GM19238 (cell line): ENCODE data around the gene SKAP1.
"Not testable (repeated sequence)": the region's sequence is repeated elsewhere in the genome, so short reads cannot be mapped to it uniquely, and the experiment has no call there.

Source experiments
- DNase-seq: peaks from one replicate; pipeline ENCODE4 v3.0.0; 2011; ENCODE audit warnings: low spot score; ENCODE audit not compliant: insufficient read length

Gene SKAP1

DNA sequence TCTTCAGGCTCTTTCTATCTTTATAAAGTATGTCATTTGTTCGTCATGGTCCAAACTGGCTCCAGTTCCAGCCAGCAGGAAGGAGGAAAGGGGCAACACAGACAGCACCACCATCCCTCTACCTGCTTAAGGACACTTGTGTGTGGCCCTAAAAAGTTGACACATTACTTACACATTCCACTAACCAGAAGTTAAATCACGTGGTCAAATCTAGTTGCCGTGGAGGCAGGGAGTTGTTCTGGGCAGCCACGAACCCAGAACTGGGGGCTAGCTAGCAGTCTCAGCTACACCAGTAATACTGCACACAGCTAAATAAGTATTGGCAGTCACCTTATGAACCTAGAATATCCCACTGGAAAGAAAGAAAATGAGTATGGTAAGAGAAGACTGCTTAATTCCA, 218.2 kb downstream of the SKAP1 start:
- no peak for DNase-seq

DNA sequence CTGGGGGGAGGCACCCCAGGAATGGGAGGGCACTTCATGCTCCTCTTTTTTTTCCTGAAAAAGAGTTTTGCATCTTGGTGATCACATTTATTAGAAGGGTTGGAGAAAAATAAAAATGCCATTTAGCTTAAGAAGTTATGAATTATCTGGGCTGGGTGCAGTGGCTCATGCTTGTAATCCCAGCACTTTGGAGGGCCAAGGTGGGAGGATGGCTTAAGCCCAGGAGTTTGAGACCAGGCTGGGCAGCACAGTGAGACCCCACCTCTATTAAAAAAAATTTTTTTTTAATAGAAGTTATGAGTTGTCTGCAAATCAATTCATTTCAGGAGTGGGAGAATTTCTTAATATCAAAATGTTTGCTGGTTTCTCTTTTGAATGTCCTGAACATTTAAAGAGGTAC, 219.0 kb downstream of the SKAP1 start:
- no peak for DNase-seq

DNA sequence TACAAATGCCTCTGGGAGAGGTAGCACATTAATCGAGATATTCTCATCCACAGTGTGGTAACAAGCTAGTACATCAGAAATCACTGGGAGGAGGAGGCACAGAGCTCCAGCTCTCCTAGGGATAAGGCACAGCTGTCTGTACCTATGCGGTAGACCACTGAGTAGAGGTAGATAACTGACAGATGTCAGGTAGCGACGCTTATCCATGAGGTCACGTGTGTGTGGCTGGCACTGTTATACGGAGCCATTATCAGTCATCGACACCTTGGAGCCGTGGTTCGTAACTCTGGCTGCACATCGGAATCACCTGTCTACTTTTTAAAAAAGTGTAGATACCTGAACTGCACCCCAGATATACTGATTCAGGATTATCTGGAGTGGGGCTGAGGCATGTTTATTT, 220.0 kb downstream of the SKAP1 start:
- DNase-seq = no peak

DNA sequence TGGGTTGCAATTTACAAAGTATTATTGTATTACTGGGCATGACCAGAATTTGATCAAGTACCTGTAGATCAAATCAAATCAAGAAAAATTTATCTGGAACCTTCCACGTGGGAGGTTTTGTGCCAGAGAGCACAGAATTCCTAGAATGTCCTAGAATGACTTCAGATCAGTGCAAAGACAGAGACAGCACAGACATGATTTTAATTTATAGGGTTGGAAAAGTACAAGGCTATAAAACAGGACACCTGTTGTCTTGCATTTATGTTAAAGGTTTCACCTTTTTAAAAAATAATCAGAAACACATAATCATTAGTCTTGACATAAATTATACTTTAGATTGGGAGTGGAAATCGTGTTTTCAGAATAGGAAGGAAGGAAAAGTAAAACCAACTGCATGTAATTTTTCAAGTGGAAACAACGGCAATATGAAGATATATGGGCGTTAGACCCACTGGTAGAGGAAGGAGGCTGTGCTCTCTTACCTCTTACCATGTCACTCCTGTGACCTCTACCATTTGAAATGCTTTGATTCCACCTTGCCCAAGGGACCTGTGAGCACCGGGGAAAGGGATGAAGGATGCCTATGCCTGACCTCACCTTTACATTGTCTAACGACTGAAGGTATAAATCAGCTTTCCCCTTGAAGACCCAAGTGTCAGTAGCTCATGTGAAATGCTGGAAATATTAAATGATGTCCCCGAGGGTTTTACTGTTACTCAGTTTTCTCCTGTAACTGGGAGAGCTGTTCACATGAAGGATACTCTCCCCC, 222.1 kb downstream of the SKAP1 start:
- DNase-seq = no peak

DNA sequence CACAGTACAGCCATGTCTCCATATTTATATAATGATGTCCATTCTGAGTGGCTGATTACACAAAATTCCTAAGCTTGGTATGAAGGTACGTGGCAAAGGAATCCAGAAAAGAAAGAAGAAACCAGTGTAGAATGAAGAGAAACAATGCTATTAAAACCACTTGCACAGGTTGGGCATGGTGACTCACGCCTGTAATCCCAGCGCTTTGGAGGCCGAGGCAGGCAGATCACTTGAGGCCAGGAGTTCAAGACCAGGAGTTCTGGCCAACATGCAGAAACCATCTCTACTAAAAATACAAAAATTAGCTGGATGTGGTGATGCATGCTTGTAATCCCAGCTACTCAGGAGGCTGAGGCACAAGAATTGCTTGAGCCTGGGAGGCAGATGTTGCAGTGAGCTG, 223.0 kb downstream of the SKAP1 start:
- DNase-seq = not testable (repeated sequence)

DNA sequence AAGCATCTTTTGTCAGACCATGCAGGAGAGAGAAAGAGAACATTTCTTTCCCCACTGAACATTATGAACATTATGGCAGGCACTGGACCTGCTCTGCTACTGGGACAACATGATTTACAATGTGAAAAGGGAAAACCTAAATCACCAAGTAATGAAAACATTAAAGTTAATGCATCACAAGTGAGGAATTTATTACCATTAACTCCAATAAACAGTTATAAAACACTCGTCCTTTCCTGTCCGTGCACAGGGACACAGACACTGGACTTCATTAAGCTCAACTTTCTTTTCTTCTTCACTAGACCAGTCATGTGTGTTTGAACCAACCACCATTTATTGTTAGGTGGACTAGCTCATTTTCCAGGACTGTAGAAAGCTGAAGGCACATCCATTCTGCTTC, 227.1 kb downstream of the SKAP1 start:
- no peak for DNase-seq

DNA sequence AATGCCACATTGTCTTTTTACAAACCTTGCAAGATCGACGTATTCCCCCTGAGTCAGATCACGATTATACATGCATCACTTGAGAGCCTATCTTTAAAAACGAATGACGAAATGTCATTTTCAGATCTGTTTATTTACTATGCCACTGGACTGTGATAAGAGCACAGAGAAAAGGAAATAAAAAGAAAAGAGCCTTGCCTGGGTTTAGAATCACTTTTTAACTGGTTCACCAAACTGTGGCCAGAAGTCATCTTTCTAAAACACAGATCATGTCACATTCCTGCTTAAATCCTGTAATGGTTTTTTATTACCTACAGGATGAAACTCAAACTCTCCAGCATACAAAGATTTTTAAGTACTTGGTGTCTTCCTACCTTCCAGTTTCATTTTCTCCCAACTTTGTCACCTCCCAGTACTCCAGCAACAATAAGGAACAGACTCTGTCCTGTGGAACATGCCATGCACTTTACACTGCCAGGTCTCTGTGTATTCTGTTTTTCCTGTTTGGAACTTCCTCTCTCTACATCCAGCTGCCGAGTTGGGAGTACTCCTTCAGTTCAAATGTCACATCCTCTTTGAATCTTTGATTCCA, 231.0 kb downstream of the SKAP1 start:
- DNase-seq = no peak

DNA sequence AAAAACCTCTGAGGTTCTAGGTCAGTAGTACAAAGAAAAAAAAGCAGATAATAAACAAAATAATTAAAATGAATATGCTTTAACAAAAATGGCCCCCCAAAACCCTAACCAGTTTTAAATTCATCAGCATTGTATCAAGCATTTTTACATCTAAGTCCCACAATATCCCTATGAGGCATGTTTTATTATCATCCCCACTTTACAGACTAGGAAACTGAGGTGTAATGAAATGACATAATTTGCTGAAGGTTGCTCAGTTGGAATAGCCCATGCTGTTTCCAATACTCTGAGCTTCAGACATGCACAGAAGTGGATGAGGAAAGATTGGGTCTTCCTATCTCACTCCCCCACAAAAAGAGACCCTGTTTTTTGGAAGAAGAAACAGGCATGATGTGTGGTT, 234.1 kb downstream of the SKAP1 start:
- DNase-seq = no peak

DNA sequence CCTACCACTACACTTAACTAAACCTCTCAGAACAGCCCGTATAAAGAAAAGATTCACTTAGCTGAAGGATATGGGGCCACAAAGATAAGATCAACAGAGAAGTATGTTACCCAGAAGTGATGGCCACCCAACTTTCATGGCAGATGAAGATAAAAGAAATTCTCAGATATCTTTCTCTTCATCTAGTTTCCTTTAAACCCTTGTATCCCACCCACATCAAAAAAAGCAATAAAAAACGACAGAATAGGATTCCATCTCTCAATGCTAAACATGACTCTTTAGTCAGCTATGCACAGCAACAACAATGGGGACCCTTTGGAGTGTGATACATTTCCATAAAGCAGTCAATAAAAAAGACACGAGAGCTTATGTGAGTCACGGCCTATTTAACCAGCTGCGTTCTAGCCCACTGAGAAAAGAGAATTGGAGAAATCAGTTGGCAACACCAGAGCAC, 235.9 kb downstream of the SKAP1 start:
- DNase-seq = no peak

DNA sequence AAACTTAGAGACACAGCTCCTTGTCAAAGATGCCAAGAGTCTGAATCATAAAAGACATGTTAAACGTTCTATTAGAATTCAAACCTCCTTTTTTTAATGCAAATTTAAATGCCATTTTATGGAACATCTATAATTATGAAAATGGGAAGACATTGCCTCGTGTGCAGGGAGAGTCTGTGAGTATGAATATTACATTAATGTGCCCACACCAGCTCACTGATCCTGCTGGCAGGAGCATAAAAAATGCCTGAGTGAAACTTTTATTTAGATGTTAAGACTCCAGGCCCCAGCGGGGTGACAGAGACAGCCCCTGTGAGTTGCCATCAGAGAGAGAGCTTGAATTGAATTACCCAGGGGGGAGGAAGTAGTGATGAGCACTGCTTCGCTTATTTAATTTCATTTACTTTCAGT, 237.7 kb downstream of the SKAP1 start:
- no peak for DNase-seq

DNA sequence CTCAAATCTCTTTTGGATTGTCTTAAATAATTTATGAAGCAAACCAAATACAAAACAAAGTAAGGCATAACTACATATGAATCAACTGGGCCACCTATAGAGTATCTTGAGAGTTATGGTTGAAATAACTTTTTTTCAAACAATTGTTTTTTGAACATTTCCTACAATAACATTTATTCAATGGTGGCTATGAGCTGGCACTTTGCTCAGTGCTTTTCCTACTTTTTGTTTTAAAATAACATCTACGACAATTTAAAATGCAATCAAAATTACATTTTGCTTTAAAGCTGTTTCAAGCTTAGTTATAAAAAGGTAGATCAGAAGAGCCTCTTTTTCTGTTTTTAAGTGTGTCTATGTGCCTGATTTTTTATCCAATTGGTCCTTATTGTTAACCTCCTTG, 238.7 kb downstream of the SKAP1 start:
- no peak for DNase-seq

DNA sequence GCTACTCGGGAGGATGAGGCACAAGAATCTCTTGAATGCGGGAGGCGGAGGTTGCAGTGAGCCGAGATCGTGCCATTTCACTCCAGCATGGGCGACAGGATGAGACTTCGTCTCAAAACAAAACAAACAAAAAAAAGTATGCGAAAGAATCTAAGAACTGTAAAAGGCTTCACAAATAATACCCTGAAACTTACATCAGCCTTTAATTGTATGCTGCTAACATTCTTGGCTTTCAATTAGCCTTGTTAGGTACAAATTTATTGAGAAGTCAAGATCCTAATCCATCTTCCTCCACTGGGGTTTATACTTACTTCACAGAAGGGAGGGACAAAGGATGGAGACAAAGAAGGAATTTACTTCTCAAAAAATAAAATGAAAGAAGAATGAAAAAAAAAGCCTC, 239.1 kb downstream of the SKAP1 start:
- no peak for DNase-seq

DNA sequence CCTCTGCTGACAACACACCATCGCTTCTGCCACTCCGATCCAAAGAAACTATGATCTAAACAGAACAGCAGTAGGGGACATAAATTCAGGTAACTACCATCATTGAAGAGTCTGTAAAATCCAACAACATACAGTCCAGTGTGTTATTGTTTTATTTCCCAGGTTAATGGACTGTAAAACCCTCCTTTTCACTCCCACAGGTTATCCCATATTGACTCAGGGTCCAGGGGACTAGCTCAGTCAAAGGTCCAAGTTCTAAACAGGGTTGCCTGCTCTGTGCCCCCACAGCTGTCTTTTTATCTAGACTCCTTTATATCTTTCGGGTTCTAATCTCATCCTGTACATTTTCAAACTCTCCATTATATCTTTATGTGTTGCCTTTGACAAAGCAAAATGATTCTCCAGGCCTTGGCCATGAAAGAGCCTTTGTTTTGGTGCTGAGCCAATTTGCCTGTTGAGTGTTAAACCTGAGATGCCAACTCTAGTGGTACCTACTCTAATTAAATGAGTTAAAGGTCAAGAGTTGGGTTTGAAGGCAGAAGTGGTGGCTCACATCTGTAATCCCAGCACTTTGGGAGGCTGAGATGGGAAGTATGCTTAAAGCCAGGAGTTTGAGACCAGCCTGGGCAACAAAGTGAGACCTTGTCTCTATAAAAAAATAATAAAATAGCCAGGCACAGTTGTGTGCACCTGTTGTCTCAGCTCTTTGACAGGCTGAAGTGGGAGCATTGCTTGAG, 242.0 kb downstream of the SKAP1 start:
- DNase-seq = no peak

DNA sequence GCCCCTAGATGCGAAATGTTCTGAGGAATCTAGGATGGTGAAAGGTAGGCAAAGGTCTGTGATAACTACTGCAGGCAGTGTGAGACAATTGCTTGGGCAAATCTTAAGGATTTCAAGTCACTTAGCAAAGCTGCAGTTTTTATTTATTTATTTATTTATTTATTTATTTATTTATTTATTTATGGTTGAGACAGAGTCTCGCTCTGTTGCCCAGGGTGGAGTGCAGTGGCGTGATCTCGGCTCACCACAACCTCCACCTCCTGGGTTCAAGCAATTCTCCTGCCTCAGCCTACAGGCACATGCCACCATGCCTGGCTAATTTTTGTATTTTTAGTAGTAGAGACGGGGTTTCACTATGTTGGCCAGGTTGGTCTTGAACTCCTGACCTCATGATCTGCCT, 243.7 kb downstream of the SKAP1 start:
- not testable (repeated sequence) for DNase-seq

DNA sequence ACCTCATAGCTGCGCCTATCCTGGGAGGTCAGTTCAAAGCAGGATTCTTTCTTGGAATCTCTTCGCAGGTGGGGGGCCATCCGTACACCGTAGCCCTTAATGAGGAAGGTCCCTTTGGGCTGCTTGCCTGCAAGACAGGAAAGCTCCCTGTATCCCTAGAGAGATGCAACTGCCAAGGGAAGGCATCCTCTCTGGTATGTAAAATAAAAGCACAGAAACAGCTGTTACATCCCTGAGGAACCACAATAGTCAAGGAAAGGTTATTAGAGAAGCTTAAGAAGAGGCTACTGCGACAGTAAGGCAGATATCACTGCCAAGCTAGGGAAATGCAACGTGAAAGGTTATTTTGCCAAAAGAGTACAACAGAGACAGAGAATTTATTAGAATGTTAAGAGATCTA, 245.3 kb downstream of the SKAP1 start:
- no peak for DNase-seq

DNA sequence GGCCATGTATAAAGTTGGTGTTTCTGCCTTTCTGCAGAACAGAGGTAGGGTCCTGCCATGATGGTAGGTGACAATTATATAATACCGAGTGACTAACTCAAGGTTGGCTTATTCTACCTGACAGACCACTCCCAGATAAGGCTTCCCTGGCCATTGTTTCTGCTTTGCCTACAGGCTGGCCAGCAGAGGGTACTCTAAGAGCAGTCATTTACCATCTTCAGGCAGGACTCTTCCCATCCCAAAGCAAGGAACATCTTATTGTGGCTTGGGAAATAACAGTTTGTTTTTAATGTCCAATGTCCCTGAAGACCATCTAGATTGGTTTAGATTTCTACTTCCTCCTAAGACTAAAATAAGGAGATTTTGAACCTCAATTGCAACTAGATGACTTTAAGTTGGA, 248.4 kb downstream of the SKAP1 start:
- no peak for DNase-seq

DNA sequence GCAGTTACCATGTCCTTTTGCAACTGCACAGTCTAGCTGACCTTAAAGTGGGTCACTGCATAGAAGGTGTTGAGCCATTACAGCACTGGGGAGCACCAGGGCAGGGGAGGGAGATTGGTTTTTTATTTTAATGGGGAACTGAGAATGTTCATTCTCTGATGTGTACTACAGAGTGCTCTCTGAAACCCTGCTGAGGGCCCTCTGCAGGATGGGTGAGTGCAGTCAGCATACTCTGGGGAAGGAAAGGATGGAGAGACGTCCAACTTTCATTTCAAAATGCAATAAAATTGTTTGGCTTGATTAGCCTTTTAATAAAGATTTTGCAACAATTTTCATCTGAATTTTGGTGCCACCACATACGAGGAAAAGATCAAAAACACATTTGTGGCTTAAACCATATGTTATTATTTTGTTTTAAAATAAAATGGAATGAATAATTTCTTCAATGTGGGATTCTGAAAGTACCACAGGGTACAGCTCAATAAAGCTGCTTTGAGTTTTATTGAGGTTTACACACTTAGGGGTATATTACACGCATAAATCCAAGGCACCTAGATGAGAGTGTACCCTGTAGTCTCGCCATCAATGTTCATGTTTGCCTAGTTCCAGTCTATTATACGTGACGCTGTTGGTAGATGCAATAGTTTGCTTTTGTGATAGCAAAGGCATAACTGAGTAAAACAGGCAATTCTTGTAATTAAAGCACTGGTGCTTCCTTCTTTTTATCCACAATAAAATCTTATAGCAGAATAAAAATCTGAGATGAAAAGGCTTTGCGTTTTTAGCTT, 249.0 kb downstream of the SKAP1 start:
- no peak for DNase-seq

DNA sequence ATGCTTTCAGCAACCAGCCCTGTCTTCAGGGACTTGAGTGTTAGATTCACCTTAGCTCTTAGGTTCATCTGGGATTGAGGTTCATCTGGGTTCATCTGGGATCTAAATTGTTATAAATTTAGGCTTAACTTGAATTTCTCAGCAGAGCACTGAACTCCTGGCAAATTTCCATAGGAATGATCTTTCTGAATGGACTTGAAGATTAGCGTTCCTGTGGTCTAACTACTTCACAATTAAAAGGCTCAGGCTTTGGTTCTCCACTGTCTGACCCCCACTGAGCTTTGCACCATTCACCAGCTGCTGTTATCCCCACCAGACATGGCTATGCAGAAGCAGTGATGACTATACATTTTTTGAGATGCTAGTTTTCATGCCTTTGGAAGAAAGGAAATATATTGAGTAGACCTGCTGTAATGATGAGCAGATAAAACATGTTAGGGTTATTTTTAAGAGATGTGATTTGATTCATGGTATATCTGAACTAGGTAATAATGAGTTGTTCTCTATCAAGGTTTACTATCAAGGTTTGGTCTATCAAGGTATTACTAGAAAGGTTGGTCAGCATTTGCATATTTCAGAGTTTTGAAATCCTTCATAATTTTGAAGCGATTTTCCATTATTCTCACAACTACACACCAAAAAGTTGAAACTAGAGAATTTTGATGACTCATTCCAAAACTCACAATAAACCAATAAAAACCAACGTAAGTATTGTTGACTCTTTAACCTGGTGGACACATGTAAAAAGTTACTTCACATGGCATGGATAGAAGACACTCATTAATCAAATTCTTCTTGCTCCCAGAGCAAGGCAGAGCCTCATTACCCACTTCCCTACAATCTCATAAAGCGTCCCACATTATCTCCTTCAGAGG, 250.7 kb downstream of the SKAP1 start:
- no peak for DNase-seq

DNA sequence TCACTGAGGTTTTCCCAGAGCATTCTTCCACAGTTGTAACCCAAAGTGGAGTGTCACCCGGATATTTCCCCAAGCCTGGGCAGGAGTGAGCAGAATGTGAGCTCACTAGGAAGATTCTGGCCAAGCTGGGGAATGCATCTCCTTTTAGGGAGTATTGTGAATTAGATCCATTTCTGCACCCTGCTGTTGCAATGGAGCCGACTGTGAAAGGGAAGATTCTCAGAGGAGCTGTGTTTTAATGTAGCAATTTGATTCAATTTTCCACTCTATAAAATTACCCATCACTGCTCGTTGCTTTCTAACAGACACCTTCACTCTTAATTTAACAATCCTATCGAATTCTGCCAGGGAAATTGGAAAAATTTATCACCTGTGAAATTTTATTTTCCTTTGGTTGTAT, 251.7 kb downstream of the SKAP1 start:
- DNase-seq = no peak

DNA sequence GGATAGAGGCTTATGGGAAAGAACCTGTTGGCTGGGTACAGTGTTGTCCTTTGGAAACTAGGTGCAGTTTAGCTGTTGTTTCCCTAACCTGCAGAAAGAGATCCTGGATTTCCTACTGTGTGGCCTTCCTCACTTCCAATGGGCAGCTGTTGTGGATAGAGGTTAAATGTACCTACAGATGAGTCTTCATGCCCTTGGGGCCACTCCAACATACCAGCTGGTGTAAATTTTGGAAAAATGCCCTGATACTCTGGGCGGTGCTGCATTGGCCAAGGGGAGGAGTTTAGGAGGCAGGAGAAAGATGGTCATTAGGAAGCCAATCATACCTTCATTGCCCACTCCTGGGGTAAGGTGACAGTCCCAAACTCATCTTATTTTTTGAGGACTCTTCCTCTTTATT, 252.2 kb downstream of the SKAP1 start:
- no peak for DNase-seq

DNA sequence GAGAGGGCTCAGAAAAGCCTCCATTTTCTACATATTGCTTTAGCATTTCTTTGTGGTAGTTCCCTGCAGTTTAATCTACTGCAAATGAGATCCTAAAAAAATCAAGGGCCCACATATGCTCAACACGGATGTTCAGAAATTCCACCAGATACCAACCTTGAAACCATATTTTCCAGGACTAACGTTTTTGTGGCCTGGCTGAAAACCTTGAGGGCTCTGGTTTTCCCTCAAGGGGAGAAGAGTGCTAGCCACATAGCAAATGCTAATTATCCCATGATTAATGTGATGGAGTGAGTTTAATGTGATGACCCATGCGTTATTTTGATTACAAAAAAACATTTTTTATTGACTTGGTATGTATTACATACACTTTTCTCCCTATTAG, 253.6 kb downstream of the SKAP1 start:
- no peak for DNase-seq
